Activated CD4-positive, CD25-positive, alpha-beta regulatory T cell treated with anti-CD3 and anti-CD28 coated beads, Interleukin-2, amount 50 U/mL, for 16 hours (primary cell): Measurements from ENCODE around the gene SYT11.
"Not testable (repeated sequence)": the region's sequence is repeated elsewhere in the genome, so short reads cannot be mapped to it uniquely, and the experiment has no call there.

Source experiments
- DNase-seq: peaks from one replicate; pipeline ENCODE4 v3.0.0-alpha.2; 2020; ENCODE audit warnings: low read depth, low spot score

Gene SYT11

GRCh38 chr1:155899683-155900082 is 40.3 kb downstream of the SYT11 start:
- no peak for DNase-seq

GRCh38 chr1:155900161-155900560 is 40.8 kb downstream of the SYT11 start:
- no peak for DNase-seq

GRCh38 chr1:155904261-155904660 is 44.9 kb downstream of the SYT11 start:
- no peak for DNase-seq

DNA sequence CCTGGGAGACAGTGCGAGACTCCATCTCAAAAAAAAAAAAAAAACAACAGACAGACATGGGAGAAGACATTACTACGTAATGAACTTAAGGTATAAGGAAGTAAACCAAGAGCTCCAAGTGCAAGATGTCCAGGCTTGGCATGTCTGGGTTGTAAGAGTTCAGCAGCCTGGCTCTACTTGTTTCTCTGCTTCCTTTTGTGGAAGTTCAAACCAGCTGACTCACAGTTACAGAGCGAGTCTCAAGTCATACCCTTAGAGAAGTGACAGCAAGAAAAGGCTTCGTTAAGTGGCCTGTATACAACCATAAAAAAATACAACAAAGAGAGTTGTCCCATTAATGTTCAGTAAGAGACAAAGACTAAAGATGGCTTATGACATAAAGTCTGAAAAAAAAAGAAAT is 50.5 kb downstream of the SYT11 start:
- DNase-seq: no peak

DNA sequence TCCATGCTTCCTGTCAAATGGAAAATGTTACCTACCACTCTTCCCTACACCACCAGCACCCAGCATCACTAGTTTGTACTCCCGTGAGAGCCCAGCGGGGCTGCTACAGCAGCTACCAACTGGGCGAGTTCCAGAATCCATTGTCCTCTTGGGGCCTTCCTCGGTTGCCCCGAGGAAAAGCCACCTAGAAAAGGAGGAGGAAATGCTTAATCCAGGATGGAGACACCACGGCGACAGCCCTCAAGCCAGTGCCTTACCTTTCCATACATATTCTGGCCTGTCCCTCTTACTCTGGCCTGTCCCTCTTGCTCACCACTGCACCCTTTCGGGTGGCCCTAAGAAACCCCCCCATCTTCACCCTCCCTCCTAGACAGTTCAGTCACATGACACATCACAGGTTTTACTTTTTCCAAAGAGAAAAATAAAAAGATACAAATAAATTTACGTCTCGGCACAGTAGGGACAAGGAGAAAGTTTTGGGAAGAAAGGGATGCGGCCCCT is 51.3 kb downstream of the SYT11 start:
- no peak for DNase-seq

GRCh38 chr1:155911156-155912055 is 52.0 kb downstream of the SYT11 start, which contains the start of gene RIT1:
TSS of gene RIT1 (minus strand) at chr1:155911349. CDS start at chr1:155910761, 588 bp downstream.
- peak; percentile 68 for DNase-seq

DNA sequence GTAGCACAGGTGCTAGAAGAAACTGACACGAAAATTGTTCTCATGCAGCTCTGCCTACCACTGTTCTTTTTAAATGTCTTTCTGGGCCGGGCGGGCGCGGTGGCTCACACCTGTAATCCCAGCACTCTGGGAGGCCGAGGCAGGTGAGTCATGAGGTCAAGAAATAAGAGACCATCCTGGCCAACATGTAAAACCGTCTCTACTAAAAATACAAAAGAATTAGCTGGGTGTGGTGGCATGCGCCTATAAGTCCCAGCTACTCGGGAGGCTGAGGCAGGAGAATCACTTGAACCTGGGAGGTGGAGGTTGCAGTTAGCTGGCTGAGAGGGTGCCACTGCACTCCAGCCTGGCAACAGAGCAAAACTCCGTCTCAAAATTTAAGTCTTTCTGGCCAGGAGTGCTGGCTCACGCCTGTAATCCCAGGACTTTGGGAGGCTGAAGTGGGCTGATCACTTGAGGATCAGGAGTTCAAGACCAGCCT is 52.7 kb downstream of the SYT11 start:
- DNase-seq: no peak

DNA sequence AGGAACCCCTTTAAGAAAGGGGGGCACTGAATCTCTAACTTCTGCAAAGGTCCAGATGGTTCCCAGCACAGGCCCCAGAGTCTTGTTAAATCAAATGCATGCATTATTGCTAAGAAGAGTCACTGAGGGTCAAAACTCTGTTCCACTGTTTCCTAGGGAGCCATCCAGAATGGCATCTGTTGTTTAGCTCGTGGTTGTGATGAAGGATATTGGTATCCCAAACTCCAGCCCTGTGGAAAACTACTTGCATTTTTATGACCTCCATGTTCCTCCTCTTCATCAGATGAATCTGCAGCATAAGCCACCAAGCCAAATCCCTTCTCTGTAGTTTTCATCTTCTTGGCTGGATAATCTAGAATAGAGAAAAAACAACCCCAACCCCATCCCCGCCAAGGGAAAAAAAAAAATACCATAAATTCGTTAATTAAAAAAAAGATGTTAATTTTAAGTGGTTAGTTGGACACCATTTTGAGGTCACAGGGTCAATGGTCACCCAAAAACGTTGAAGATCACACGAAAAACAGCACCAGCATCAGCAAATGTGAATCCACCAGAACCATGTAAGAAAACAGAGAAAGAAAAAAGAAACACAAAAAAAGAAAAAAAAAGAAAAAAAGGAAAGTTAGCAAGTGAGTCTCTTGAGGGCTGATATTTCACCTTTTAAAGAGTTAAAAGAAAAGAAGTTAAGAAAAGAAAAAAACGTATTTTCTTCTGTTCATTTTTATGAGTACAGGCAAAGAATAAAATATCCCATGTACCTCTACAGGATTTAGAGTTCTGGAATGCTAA is 54.8 kb downstream of the SYT11 start:
- DNase-seq: no peak

DNA sequence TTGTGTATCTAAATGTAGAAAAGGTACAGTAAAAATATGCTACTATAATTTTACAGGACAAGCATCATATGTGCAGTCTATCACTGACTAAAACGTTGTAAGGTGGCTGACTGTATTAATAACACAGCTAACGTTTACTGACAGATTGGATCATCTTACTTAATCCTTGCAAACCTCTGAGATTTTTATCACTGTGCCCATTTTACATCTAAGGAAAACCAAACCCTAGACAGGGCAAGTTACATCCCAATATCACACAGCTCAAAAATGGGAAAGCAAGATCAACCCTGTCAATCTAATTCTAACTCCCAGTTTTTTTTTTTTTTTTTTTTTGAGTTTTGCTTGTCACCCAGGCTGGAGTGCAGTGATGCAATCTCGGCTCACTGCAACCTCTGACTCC is 59.3 kb downstream of the SYT11 start:
- no peak for DNase-seq

GRCh38 chr1:155919801-155920200 is 60.4 kb downstream of the SYT11 start:
- DNase-seq: no peak

GRCh38 chr1:155920717-155921116 is 61.4 kb downstream of the SYT11 start:
- DNase-seq: no peak

DNA sequence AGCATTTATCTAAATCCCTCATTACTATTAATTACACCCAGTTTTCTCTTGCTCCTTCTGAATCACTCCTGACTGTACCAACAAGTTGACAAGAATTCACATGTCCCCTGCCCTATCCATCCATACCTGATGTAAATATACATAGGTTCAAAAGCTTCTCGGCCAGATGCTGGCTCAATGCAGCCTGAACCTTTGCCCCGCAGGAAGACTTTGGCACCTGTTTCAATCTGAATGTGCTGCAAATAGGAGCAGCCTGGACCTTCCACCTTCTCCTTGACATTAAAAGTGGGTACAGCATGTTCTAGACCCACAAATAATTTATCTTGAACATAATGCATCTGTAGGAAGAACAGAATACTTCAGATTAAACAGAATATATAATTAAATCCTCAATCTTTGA is 66.1 kb downstream of the SYT11 start:
- no peak for DNase-seq

GRCh38 chr1:155929057-155929456 is 69.7 kb downstream of the SYT11 start:
- no peak for DNase-seq

DNA sequence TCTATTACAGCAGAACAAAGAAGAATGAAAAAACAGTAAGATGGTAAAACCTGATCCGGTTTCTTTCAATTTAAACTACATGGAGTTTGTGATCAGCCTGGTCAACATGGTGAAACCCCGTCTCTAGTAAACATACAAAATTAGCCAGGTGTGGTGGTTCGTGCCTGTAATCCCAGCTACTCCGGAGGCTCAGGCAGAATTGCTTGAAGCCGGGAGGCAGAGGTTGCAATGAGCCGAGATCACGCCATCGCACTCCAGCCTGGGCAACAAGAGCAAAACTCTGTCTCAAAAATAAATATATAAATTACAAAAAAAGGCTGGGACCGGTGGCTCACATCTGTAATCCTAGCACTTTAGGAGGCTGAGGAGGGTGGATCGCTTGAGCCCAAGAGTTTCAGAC is 71.4 kb downstream of the SYT11 start:
- not testable (repeated sequence) for DNase-seq

DNA sequence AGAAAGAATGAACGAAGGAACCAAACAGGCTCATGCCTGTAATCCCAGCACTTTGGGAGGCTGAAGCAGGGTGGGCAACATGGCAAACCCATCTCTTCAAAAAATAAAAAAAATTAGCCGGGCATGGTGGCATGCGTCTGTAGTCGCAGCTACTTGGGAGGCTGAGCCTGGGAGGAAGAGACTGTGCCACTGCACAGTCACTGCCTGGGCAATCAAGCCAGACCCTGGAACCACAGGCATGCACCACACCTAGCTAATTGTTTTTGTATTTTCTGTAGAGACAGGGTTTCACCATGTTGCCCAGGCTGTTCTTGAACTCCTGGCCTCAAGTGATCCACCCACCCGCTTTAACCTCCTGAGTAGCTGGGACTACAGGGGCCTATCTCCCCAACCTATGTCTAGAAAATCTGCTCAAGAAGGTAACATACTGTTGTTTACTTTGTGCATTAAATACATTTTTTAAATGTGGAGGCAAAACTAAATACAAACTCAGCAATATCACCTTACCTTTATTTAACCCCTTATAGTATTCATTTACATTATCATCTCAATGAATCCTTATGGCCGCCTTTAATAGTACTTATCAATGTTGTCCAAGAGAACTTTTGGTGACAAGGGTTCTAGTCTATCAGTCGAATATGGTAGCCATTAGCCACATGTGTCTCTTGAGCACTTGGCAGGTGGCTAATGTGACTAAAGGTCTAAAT is 72.1 kb downstream of the SYT11 start:
- no peak for DNase-seq

- no peak for DNase-seq
Measured at GRCh38 chr1:155932081-155932480, 72.7 kb downstream of the SYT11 start.

GRCh38 chr1:155932487-155932886 is 73.1 kb downstream of the SYT11 start:
- DNase-seq: no peak

- DNase-seq: no peak
Measured at GRCh38 chr1:155933591-155934096, 74.3 kb downstream of the SYT11 start.

- DNase-seq: peak; percentile 94
Measured at GRCh38 chr1:155934097-155934935, 74.9 kb downstream of the SYT11 start, which contains the start of gene KHDC4. TSS of gene KHDC4 (minus strand) at chr1:155934413. CDS start at chr1:155934373, 40 bp downstream.
